GM10248 (cell line): ENCODE results near the gene PI4K2A.

Source experiments
- CTCF ChIA-PET: fragments of 300-600 bp; sonication (Branson Sonifier 250); formaldehyde crosslinking; extraction: SDS; loops from one replicate; lab custom pipeline; 2021; ENCODE audit warnings: antibody characterized with exemption; lab: Yijun Ruan, JAX
- POLR2A ChIA-PET: fragments of 350-650 bp; sonication (Branson Sonifier 250); formaldehyde crosslinking; extraction: SDS; loops from one replicate; lab custom pipeline; 2020; ENCODE audit warnings: antibody characterized with exemption; lab: Yijun Ruan, JAX
- DNase-seq: peaks from one replicate; pipeline ENCODE4 v3.0.0; 2012; ENCODE audit errors: extremely low spot score
- TF ChIP-seq, protein P1 (sequence below): IDR thresholded peaks from 2 replicates; pipeline ENCODE4 v1.5.1; 2012; ENCODE audit warnings: mild to moderate bottlenecking, low read depth; ENCODE audit errors: extremely low read depth, missing control alignments, control extremely low read depth

Gene PI4K2A

DNA sequence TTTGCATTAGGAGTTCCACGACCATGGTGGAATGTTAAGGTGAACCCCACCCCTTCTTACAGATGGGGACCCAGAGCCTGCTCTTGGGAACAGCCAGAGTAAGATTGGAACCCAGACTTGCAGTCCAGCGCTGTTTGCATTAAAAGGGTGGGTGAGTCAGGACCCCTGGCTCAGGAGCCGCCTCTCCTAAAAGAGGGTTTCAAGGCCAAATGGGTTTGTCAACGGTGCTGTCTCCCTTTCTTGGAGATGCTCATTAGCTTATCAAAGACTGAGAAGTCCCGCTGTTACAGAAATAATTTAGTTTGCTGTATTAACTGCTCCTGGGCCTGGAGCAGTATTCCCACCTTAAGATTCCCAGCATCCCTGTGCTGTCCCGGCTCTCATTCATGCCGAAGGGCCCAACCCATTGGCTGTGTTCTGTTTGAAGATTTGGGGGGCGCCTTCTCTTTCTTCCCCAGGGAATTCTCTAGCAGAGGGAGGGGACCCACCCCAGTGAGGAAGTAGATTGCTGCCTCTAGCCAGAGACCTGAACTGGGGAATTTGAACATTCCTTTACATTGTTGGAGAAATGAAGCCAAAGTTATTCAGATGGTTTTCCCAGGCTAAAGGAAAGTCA is 74.9 kb downstream of the PI4K2A start:
- TF ChIP-seq, protein P1, sequence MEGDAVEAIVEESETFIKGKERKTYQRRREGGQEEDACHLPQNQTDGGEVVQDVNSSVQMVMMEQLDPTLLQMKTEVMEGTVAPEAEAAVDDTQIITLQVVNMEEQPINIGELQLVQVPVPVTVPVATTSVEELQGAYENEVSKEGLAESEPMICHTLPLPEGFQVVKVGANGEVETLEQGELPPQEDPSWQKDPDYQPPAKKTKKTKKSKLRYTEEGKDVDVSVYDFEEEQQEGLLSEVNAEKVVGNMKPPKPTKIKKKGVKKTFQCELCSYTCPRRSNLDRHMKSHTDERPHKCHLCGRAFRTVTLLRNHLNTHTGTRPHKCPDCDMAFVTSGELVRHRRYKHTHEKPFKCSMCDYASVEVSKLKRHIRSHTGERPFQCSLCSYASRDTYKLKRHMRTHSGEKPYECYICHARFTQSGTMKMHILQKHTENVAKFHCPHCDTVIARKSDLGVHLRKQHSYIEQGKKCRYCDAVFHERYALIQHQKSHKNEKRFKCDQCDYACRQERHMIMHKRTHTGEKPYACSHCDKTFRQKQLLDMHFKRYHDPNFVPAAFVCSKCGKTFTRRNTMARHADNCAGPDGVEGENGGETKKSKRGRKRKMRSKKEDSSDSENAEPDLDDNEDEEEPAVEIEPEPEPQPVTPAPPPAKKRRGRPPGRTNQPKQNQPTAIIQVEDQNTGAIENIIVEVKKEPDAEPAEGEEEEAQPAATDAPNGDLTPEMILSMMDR, result no peak
- ChIA-PET POLR2A (no interaction called here), CTCF (interaction anchor here (1.3 to 28.5 kb wide), 3 partner anchors 7 to 28 kb away, joined by 4 to 552 read pairs (median 552); partner anchors contain the start of genes AVPI1, MARVELD1 and ZFYVE27)
- no peak for DNase-seq

DNA sequence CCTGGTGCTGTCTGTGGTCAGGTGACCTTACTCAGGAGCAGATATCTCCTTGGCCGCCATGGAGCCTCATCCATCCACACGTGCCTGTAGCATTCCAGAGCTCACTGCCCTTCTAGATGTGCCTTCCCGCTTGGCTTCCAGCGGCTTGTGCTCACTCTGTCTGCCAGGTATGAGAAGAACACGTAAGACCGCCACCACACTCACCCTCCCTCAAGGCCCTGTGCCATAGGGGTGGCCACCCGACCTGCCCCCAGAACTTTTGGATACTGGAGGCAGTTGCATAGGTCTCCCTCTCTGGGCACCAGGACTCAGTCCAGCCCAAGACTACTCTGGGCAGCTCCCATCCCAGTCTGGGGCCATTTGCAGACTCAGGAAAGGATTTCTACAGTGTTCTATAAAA is 77.2 kb downstream of the PI4K2A start:
- POLR2A ChIA-PET, result no interaction called here
- no peak for DNase-seq
- CTCF ChIA-PET, result interaction anchor here (2.6 to 28.5 kb wide), 3 partner anchors 9 to 31 kb away, joined by 10 to 552 read pairs (median 95); partner anchors contain the start of genes AVPI1, MARVELD1 and ZFYVE27
- TF ChIP-seq, protein P1, result no peak

DNA sequence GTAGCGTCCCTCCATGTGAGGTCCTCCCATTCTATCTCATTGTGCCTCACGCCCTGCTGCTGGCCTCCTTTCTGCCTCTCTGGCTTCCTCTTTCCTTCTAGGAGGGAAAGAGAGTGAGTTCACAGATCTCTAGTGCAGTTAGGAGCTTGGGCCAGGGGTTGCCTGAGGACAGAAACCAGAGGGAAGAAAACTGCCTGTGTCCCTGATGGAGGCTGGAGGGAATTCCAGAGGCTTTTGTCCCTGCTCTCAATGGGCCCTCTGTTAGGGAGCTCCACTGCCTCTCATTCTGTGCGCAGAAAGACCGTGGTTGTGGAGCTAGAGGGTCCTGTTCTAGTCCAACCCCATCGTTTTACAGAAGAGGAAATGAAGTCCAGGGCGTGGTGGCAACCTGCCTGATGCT is 77.7 kb downstream of the PI4K2A start:
- ChIA-PET POLR2A (interaction anchor here (0.6 kb wide), 1 partner anchor 10 kb away, joined by 4 read pairs; no protein-coding TSS in a partner anchor), CTCF (interaction anchor here (2.6 to 28.5 kb wide), 3 partner anchors 10 to 32 kb away, joined by 10 to 552 read pairs (median 95); partner anchors contain the start of genes AVPI1, MARVELD1 and ZFYVE27)
- TF ChIP-seq, protein P1, result no peak
- DNase-seq, result no peak

DNA sequence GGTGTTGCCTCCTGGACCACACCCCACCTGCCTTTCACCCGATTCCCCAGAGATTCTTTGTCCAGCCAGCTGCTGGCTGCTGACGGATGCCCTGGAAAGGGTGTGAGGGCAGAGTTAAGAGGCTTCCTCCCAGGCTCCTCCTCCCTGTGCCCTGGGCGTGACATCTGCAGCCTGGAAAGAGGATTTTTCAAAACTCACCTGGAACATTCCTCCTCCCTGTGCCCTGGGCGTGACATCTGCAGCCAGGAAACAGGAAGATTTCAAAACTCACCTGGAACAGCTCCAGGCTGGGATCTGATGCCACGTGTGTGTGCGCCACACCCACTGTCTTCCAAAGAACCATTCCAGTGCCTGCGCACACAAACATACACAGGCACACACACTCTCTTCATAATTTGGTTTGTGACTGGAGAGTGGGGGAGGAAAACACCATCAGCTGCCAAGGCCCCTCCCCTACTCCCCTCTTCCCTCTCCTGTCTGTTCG is 78.2 kb downstream of the PI4K2A start:
- TF ChIP-seq, protein P1, result no peak
- CTCF ChIA-PET, result interaction anchor here (2.6 to 28.5 kb wide), 3 partner anchors 11 to 32 kb away, joined by 10 to 552 read pairs (median 95); partner anchors contain the start of genes AVPI1, MARVELD1 and ZFYVE27
- no peak for DNase-seq
- POLR2A ChIA-PET, result interaction anchor here (0.6 kb wide), 1 partner anchor 10 kb away, joined by 4 read pairs; no protein-coding TSS in a partner anchor

DNA sequence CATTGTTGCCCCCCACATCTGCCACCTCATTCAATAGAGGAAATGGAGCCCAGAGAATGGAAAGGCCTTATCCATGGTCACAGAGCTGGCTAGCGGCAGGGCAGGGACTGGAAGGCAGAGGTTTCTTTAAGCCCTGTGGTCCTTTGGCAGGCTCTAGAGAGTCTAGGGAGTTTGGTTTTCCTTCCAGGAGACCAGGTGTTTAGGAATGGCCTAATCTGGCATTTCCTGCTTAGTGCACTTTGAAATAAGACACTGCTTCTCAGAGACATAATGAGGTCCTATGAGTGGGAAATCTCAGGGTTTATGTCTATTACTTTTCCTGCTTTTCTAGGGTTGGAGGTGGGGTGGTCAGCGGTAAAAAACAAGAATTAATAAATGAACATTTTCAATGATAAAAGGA is 79.1 kb downstream of the PI4K2A start:
- no peak for DNase-seq
- ChIA-PET CTCF (interaction anchor here (10.5 to 28.5 kb wide), 2 partner anchors 11 to 14 kb away, joined by 95 to 552 read pairs; partner anchors contain the start of genes MARVELD1 and ZFYVE27), POLR2A (no interaction called here)

More for the DNA sequence above, 79.1 kb downstream of the PI4K2A start:
- TF ChIP-seq, protein P1, result no peak
